ENCODE results near the gene CFDP1. TPM values are rescaled to one million over a fixed set of nuclear protein-coding genes. Genes with fewer than 3 reads are reported as not detected.
A peak's percentile ranks its signal among the peaks of the same experiment; 100 is the strongest.

Gene CFDP1
- total RNA-seq, 4 donors from 2014 or later, result 42.4 to 49.5 (median 44.0) TPM

DNA sequence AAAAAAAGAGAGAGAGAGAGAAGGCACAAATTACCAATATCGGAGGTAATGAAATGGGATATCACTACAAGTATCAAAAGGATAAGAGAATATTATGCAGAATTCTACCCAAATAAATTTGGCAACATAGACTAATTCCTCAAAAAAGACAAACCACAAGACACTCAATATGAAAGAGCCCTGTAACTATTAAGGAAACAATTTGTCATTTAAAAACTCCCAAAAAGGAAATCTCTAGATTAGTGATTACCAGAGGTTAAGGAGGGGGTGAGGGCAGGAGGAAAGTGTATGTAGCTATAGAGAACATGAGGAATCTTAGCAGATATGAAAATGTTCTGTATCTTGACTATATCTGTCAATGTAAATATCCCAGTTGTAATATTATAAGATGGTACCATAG is 54.0 kb downstream of the CFDP1 start:
- Histone ChIP-seq H3K4me1 (peaks cover 8 to 21% (median 10%) of the 10 kb centered on the region in 4 donors), H3K4me3 (no peak overlapping the region), H3K27me3 (no peaks in the 10 kb centered on the region), H3K27ac (replicated peaks in 1 of 4) (no peak overlapping the region), H3K36me3 (peaks cover 0 to 14% (median 4%) of the 10 kb centered on the region in 4 donors), H3K9me3 (no peaks in the 10 kb centered on the region)
- TF ChIP-seq CTCF (IDR thresholded peaks at IDR 0.05) (no peak), EP300 (IDR thresholded peaks at IDR 0.05) (no peak), POLR2A (IDR thresholded peaks at IDR 0.05; ENCODE audit: low read depth) (no peak), POLR2AphosphoS5 (IDR thresholded peaks at IDR 0.05) (no peak)
- intact Hi-C loops (cut with DNase I), result no loop called here
- DNase-seq (ENCODE audit: extremely low spot score), result no peak
- 100% methylated on average over 1 of the region's 1 CpG for WGBS

- TF ChIP-seq POLR2AphosphoS5 (IDR thresholded peaks at IDR 0.05), result no peak
- no peak for TF ChIP-seq POLR2A (IDR thresholded peaks at IDR 0.05; ENCODE audit: low read depth)
- no peak for TF ChIP-seq CTCF (IDR thresholded peaks at IDR 0.05)
- TF ChIP-seq EP300 (IDR thresholded peaks at IDR 0.05), result no peak
- Histone ChIP-seq H3K4me3 (no peak overlapping the region), H3K4me1 (peaks cover 8 to 21% (median 10%) of the 10 kb centered on the region in 4 donors), H3K27ac (replicated peaks in 1 of 4) (no peak overlapping the region), H3K36me3 (peaks cover 0 to 14% (median 4%) of the 10 kb centered on the region in 4 donors), H3K9me3 (no peaks in the 10 kb centered on the region), H3K27me3 (no peaks in the 10 kb centered on the region)
- no peak for DNase-seq (ENCODE audit: extremely low spot score)
- WGBS, result 98% methylated on average over 2 of the region's 2 CpGs
- intact Hi-C loops (cut with DNase I), result no loop called here
Measured at GRCh38 chr16:75378616-75379015, 54.7 kb downstream of the CFDP1 start.

GRCh38 chr16:75377729-75378386 is 55.4 kb downstream of the CFDP1 start:
- no peaks in the 10 kb centered on the region for H3K27me3 ChIP-seq
- intact Hi-C loops (cut with DNase I), result no loop called here
- WGBS, result 45% methylated on average over 6 of the region's 6 CpGs
- H3K9me3 ChIP-seq, result no peaks in the 10 kb centered on the region
- peaks cover 8 to 22% (median 11%) of the 10 kb centered on the region in 4 donors for H3K4me1 ChIP-seq
- no peak for DNase-seq (ENCODE audit: extremely low spot score)
- no peak overlapping the region for H3K4me3 ChIP-seq
- H3K27ac ChIP-seq (replicated peaks in 1 of 4), result peak overlapping the region in 2 of 4 donors; percentile 34 to 62
- H3K36me3 ChIP-seq, result peaks cover 0 to 14% (median 4%) of the 10 kb centered on the region in 4 donors
- TF ChIP-seq POLR2AphosphoS5 (IDR thresholded peaks at IDR 0.05), result peak; percentile 52 to 53
- TF ChIP-seq CTCF (IDR thresholded peaks at IDR 0.05), result no peak

GRCh38 chr16:75376475-75377161 is 56.7 kb downstream of the CFDP1 start:
- intact Hi-C loops (cut with DNase I), result no loop called here
- 89% methylated on average over 7 of the region's 7 CpGs for WGBS

More at GRCh38 chr16:75376475-75377161, 56.7 kb downstream of the CFDP1 start:
- H3K27ac ChIP-seq (replicated peaks in 1 of 4), result no peak overlapping the region
- no peaks in the 10 kb centered on the region for H3K9me3 ChIP-seq
- H3K4me1 ChIP-seq, result peaks cover 8 to 34% (median 16%) of the 10 kb centered on the region in 4 donors
- TF ChIP-seq POLR2AphosphoS5 (IDR thresholded peaks at IDR 0.05) (no peak), POLR2A (IDR thresholded peaks at IDR 0.05; ENCODE audit: low read depth) (no peak), CTCF (IDR thresholded peaks at IDR 0.05) (no peak), EP300 (IDR thresholded peaks at IDR 0.05) (no peak)
- peaks cover 0 to 14% (median 4%) of the 10 kb centered on the region in 4 donors for H3K36me3 ChIP-seq
- H3K27me3 ChIP-seq, result no peaks in the 10 kb centered on the region
- DNase-seq (ENCODE audit: extremely low spot score), result no peak
- H3K4me3 ChIP-seq, result no peak overlapping the region
